Coronary artery (tissue), 2 donors: ENCODE data around the gene CHAD.

Source experiments
- DNase-seq: peaks from one replicate; pipeline ENCODE4 v3.0.0-alpha.2; 2017; ENCODE audit warnings: low spot score
- H3K27ac ChIP-seq, 2 donors: fragments of 200-600 bp; sonication (generic); one replicate each; pipeline ENCODE4 v1.5.1; 2016 to 2019
- H3K4me3 ChIP-seq: fragments of 200-600 bp; sonication (generic); 2 replicates; pipeline ENCODE4 v1.5.1; 2016; ENCODE audit warnings: mild to moderate bottlenecking, moderate library complexity
- TF ChIP-seq, protein P1 (sequence below): fragments of 200-600 bp; sonication (generic); IDR thresholded peaks from one replicate; pipeline ENCODE4 v1.5.1; 2019; ENCODE audit warnings: antibody characterized with exemption

CHAD gene

DNA sequence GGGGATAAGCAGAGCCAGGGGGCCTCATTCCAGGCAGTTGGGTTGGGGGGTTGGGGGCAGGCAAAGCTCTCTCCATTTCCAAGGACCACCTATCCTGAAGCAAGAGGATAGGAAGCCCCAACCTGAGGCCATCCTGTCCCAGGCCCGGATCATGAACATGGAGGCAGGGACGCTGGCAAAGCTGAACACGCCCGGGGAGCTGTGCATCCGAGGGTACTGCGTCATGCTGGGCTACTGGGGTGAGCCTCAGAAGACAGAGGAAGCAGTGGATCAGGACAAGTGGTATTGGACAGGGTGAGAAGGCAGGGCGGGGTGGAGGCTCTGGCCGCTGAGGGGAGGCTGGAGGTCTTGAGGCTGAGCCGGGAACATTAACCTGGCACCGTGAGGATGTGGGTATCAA, 3.6 kb upstream of the CHAD start:
- TF ChIP-seq, protein P1, sequence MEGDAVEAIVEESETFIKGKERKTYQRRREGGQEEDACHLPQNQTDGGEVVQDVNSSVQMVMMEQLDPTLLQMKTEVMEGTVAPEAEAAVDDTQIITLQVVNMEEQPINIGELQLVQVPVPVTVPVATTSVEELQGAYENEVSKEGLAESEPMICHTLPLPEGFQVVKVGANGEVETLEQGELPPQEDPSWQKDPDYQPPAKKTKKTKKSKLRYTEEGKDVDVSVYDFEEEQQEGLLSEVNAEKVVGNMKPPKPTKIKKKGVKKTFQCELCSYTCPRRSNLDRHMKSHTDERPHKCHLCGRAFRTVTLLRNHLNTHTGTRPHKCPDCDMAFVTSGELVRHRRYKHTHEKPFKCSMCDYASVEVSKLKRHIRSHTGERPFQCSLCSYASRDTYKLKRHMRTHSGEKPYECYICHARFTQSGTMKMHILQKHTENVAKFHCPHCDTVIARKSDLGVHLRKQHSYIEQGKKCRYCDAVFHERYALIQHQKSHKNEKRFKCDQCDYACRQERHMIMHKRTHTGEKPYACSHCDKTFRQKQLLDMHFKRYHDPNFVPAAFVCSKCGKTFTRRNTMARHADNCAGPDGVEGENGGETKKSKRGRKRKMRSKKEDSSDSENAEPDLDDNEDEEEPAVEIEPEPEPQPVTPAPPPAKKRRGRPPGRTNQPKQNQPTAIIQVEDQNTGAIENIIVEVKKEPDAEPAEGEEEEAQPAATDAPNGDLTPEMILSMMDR = no peak
- H3K4me3 ChIP-seq = no peak overlapping the region
- DNase-seq = no peak
- H3K27ac ChIP-seq = no peak overlapping the region

DNA sequence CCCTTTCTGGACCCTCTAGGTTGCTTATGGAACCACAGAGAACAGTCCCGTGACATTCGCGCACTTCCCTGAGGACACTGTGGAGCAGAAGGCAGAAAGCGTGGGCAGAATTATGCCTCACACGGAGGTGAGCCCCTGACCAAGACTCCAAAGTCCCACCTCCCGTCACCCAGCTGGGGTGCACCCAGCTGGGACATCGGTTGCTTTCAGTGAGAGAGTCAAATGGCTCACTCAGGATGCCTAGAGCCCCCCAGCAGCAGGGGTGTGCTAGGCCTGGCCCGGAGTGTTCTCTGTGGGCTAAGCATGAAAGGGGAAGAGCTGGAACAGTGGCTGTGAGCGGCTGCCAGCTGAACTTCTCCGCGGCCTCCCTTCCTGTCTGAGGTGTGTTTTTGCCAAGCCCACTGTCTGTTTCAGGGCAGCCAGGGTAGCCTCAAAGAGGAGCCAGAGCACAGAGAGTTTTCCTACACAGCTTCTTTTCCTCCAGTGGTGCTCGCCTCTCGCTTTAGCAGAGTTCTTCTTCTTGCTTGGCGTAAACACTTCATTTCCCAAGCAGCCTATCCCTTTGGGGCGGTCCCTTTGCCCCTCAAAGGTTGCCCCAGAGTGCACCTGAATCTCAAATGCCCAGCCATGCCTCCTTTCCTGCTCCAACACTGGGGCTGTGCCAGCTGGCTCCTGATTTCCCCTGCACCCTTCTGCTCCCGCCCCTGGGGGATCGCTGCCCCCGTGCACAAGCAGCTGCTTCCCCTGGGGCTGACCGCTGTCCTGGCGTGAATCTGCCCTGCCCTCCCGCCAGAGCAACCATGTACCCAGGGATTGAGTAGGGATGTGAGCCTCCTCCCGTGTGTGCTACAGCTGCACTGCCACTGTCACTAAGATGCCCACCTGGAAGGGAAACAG, 2.6 kb upstream of the CHAD start:
- TF ChIP-seq, protein P1 = no peak
- no peak for DNase-seq
- Histone ChIP-seq H3K4me3 (no peak overlapping the region), H3K27ac (no peak overlapping the region)

GRCh38 chr17:50470426-50470825, 1.7 kb upstream of the CHAD start:
- no peak for DNase-seq
- Histone ChIP-seq H3K27ac (no peak overlapping the region), H3K4me3 (no peak overlapping the region)
- TF ChIP-seq, protein P1 = no peak

DNA sequence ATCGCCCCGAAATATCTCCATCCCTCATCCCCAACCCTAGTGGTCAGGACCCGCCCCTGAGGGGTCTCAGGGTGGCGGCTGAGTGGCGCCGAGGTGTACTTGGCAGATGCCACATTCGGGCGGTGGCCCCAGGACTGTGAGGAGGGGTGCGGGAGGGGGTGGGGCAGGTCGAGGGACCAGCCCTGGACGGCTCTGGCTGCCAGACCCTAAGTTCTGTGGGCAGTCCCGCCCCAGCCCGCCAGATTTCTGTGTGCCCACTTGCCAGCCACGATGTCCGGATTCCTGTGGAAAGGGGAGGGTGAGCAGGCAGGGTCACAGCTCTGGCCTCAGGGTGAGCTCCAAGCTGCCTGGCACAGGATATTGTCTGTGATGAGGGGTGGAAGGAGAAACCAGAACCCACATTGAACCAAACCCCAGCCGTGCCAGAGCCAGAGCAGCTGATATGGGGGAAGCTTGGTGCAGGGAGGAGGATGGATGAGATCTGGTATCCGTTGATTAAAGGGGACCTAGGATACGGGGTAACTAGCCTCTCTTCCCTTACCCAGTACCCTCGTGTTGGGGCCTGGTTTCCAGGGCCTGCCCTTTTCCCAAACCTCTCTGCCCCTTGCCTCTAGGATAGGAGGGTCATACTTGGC, 1.1 kb upstream of the CHAD start:
- no peak for DNase-seq
- no peak overlapping the region for H3K4me3 ChIP-seq
- TF ChIP-seq, protein P1 = no peak
- H3K27ac ChIP-seq = no peak overlapping the region

- Histone ChIP-seq H3K27ac (no peak overlapping the region), H3K4me3 (peak overlapping the region; percentile 65)
- TF ChIP-seq, protein P1 = no peak
- no peak for DNase-seq
These were observed 527 bp upstream of the CHAD start for GRCh38 chr17:50469208-50469605.

GRCh38 chr17:50467855-50468303, 801 bp downstream of the CHAD start:
- no peak overlapping the region for H3K27ac ChIP-seq
- TF ChIP-seq, protein P1 = no peak
- no peak overlapping the region for H3K4me3 ChIP-seq
- DNase-seq = peak; percentile 70
